ENCODE measurements around the gene SENP7. TPM values are rescaled to one million over a fixed set of nuclear protein-coding genes. Genes with fewer than 3 reads are reported as not detected.

The SENP7 gene
- polyA plus RNA-seq, 1 of the 3 experiments (the other 2 are of a cell fraction): 2.7 TPM

- TF ChIP-seq CTCF (IDR thresholded peaks at IDR 0.05) (no peak), NFIC (IDR thresholded peaks at IDR 0.05; ENCODE audit: borderline replicate concordance) (no peak)
These were observed 187.4 kb downstream of the SENP7 start (continued) for GRCh38 chr3:101325393-101326134.

GRCh38 chr3:101320475-101320874 lies 192.5 kb downstream of the SENP7 start, which contains the start of gene IMPG2:
Gene IMPG2, minus strand, starts transcription at chr3:101320575. Its CDS starts 203 bp downstream, at chr3:101320372.
- H3K9me2 ChIP-seq: no peaks in the 10 kb centered on the region; the same call in 1 of the 2 replicates
- H3F3A ChIP-seq (replicated peaks; ENCODE audit: insufficient read depth): no peaks in the 10 kb centered on the region
- no peak within 1 kb of the TSS for H3K9ac ChIP-seq
- ChIA-PET POLR2A (no interaction called here), CTCF (interaction anchor here (1.0 kb wide), 1 partner anchor 10 kb away, joined by 4 read pairs; no protein-coding TSS in a partner anchor)
- DNase-seq: no peak
- H3K27me3 ChIP-seq (ENCODE audit: insufficient read depth): no peaks in the 10 kb centered on the region
- H2AFZ ChIP-seq (ENCODE audit: low read depth): no peak within 1 kb of the TSS
- H3K9me3 ChIP-seq: no peaks in the 10 kb centered on the region
- no peak within 1 kb of the TSS for H3K27ac ChIP-seq (ENCODE audit: low read depth in 2 of 2, low read length in 1 of 2)
- no peak within 1 kb of the TSS for H3K4me3 ChIP-seq (ENCODE audit: low read depth in 2 of 2, low read length in 1 of 2)
- H4K20me1 ChIP-seq (ENCODE audit: insufficient read depth): no peaks in the 10 kb centered on the region
- 89% methylated on average over 2 of the region's 2 CpGs for WGBS (ENCODE audit: low lambda C conversion rate)
- H3K4me1 ChIP-seq (ENCODE audit: control insufficient read depth in 1 of 2, insufficient read depth in 2 of 2, low read depth in 1 of 2, low read length in 1 of 2): no peaks in the 10 kb centered on the region; a peak in 2 of 4 replicates
- no peak within 1 kb of the TSS for H3K4me2 ChIP-seq
- no peaks in the 10 kb centered on the region; the same call in 1 of the 2 replicates for H3K79me2 ChIP-seq (ENCODE audit: insufficient read depth)
- H3K36me3 ChIP-seq (replicated peaks in 1 of 2; ENCODE audit: control insufficient read depth in 1 of 2, insufficient read depth in 2 of 2, low read length in 1 of 2): peaks cover 0 to 10% of the 10 kb centered on the region in 2 experiments
- TF ChIP-seq EP300 (IDR thresholded peaks at IDR 0.05; ENCODE audit: borderline replicate concordance in 1 of 2, low read depth in 1 of 2, low read length in 1 of 2) (no peak), GATA2 (CRISPR knock-in tag; IDR thresholded peaks at IDR 0.05) (no peak), TEAD4 (IDR thresholded peaks at IDR 0.05; ENCODE audit: borderline replicate concordance, insufficient read depth) (no peak), MAX (IDR thresholded peaks at IDR 0.05; ENCODE audit: low read depth) (no peak), RXRA (IDR thresholded peaks at IDR 0.05; ENCODE audit: borderline replicate concordance, low read depth) (no peak), USF1 (IDR thresholded peaks at IDR 0.05; ENCODE audit: borderline replicate concordance, low read depth) (no peak), TCF12 (IDR thresholded peaks at IDR 0.05) (no peak), ZBTB33 (IDR thresholded peaks at IDR 0.05; ENCODE audit: borderline replicate concordance, low read depth) (no peak), FOSL2 (IDR thresholded peaks at IDR 0.05; ENCODE audit: borderline replicate concordance, low read depth) (no peak), FOXM1 (IDR thresholded peaks at IDR 0.05; ENCODE audit: low read depth) (no peak), POLR2AphosphoS5 (IDR thresholded peaks at IDR 0.05; ENCODE audit: low read depth, low read length) (no peak), SIN3A (IDR thresholded peaks at IDR 0.05; ENCODE audit: borderline replicate concordance, low read depth, low read length) (no peak), MEF2A (IDR thresholded peaks at IDR 0.05; ENCODE audit: borderline replicate concordance, low read depth) (no peak), PBX3 (IDR thresholded peaks at IDR 0.05) (no peak), CTCF (IDR thresholded peaks at IDR 0.05) (no peak), GABPA (IDR thresholded peaks at IDR 0.05; ENCODE audit: low read depth) (no peak), EZH2phosphoT487 (IDR thresholded peaks at IDR 0.05; ENCODE audit: borderline replicate concordance, low read depth) (no peak), RFX5 (IDR thresholded peaks at IDR 0.05; ENCODE audit: low read length) (no peak), MXI1 (IDR thresholded peaks at IDR 0.05; ENCODE audit: low read depth, low read length) (no peak)

Data from SK-N-SH (cell line).